H1 (cell line): Measurements from ENCODE around the gene COMP. TPM values are rescaled to one million over a fixed set of nuclear protein-coding genes. Genes with fewer than 3 reads are reported as not detected.

Experiments
- CTCF ChIA-PET: fragments of 300-600 bp; sonication (Branson Sonifier 250); formaldehyde crosslinking; loops from one replicate; lab custom pipeline; 2021; ENCODE audit not compliant: partially characterized antibody; lab: Charles Lee
- POLR2A ChIA-PET: fragments of 300-600 bp; sonication (Branson Sonifier 250); formaldehyde crosslinking; loops from one replicate; lab custom pipeline; 2021; ENCODE audit warnings: inconsistent platforms; ENCODE audit not compliant: partially characterized antibody; lab: Charles Lee
- DNase-seq, 2 experiments: peaks; one replicate each; pipeline versions ENCODE4 v3.0.0 to v3.0.0-alpha.2; 2010 to 2022; ENCODE audit warnings: low spot score in 2 of 2, low read depth in 1 of 2, mixed read lengths in 1 of 2
- FAIRE-seq: peaks from 2 replicates; lab custom pipeline; 2011; peaks lifted over from hg19 to GRCh38; lab: Jason Lieb, UNC
- H2AFZ ChIP-seq: 2 replicates; pipeline ENCODE4 v1.8.1; 2012; ENCODE audit warnings: low read length, inconsistent platforms
- H2AK5ac ChIP-seq: 2 replicates; pipeline ENCODE4 v1.6.1; 2013; ENCODE audit warnings: low read depth, low read length
- H2BK120ac ChIP-seq: replicated peaks from 2 replicates; pipeline ENCODE3; 2013; ENCODE audit warnings: low read depth, low read length, inconsistent platforms
- H2BK12ac ChIP-seq: 2 replicates; pipeline ENCODE4 v1.6.1; 2013; ENCODE audit warnings: low read depth, low read length
- H2BK15ac ChIP-seq: 2 replicates; pipeline ENCODE4 v1.6.1; 2013; ENCODE audit warnings: low read length
- H2BK20ac ChIP-seq: 2 replicates; pipeline ENCODE4 v1.6.1; 2013; ENCODE audit warnings: low read length
- H2BK5ac ChIP-seq: 2 replicates; pipeline ENCODE4 v1.6.1; 2013; ENCODE audit warnings: low read depth, low read length
- H3K14ac ChIP-seq: 2 replicates; pipeline ENCODE4 v1.6.1; 2013; ENCODE audit warnings: inconsistent platforms; ENCODE audit not compliant: insufficient read length
- H3K18ac ChIP-seq: 2 replicates; pipeline ENCODE4 v1.6.1; 2013; ENCODE audit warnings: low read length; ENCODE audit errors: extremely low read depth
- H3K23ac ChIP-seq: 2 replicates; pipeline ENCODE4 v1.6.1; 2013; ENCODE audit warnings: inconsistent platforms; ENCODE audit not compliant: insufficient read length
- H3K23me2 ChIP-seq: 2 replicates; pipeline ENCODE4 v1.6.1; 2013; ENCODE audit warnings: low read depth, low read length
- H3K27ac ChIP-seq: 2 replicates; pipeline ENCODE4 v1.6.1; 2011; ENCODE audit warnings: low read depth, low read length, inconsistent platforms
- H3K27me3 ChIP-seq, 4 experiments: replicated peaks in 1 of 4; 1 replicate in 1 of 4; 2 replicates in 3 of 4; pipeline versions ENCODE4 v1.6.1 to v1.8.1; 2011 to 2013; ENCODE audit warnings: low read length in 3 of 4, mild to moderate bottlenecking in 3 of 4, inconsistent platforms in 2 of 4, mixed read lengths in 2 of 4, moderate library complexity in 1 of 4; ENCODE audit not compliant: control insufficient read depth in 3 of 4, insufficient read depth in 3 of 4; ENCODE audit errors: extremely low read depth in 1 of 4
- H3K36me3 ChIP-seq, 4 experiments: 2 replicates each; pipeline versions ENCODE4 v1.6.1 to v1.8.1; 2011 to 2013; ENCODE audit warnings: mild to moderate bottlenecking in 4 of 4, low read length in 3 of 4, moderate library complexity in 2 of 4, control low read depth in 1 of 4, inconsistent platforms in 1 of 4; ENCODE audit not compliant: insufficient read depth in 4 of 4, control insufficient read depth in 2 of 4
- H3K4ac ChIP-seq: replicated peaks from 2 replicates; pipeline ENCODE3; 2013; ENCODE audit warnings: low read length, low read depth, mixed read lengths, inconsistent platforms; ENCODE audit not compliant: insufficient read length
- H3K4me1 ChIP-seq, 4 experiments: replicated peaks in 1 of 4; 1 replicate in 1 of 4; 2 replicates in 3 of 4; pipeline versions ENCODE4 v1.6.1 to v1.8.1; 2011 to 2013; ENCODE audit warnings: low read length in 3 of 4, inconsistent platforms in 2 of 4, mixed read lengths in 1 of 4; ENCODE audit not compliant: insufficient read depth in 4 of 4, control insufficient read depth in 3 of 4
- H3K4me2 ChIP-seq, 2 experiments: 2 replicates each; pipeline versions ENCODE4 v1.6.1 to v1.8.1; 2011 to 2013; ENCODE audit warnings: low read depth in 2 of 2, low read length in 2 of 2, control low read depth in 1 of 2, inconsistent platforms in 1 of 2, mild to moderate bottlenecking in 1 of 2; ENCODE audit not compliant: insufficient read depth in 1 of 2
- H3K4me3 ChIP-seq, 4 experiments: fragments of 200-600, 300-600 bp in 1 of 4; sonication (generic), shearing (Covaris generic), sonication (Bioruptor Twin) in 1 of 4; 2 replicates each; pipeline versions ENCODE4 v1.5.1 to v1.8.1; 2011 to 2016; ENCODE audit warnings: low read length in 4 of 4, low read depth in 3 of 4, control low read depth in 2 of 4, inconsistent platforms in 2 of 4, mild to moderate bottlenecking in 2 of 4, mixed read lengths in 1 of 4, moderate library complexity in 1 of 4; ENCODE audit not compliant: insufficient read depth in 2 of 4; ENCODE audit errors: extremely low read depth in 1 of 4
- H3K56ac ChIP-seq: replicated peaks from 2 replicates; pipeline ENCODE3; 2013; ENCODE audit warnings: low read depth, mild to moderate bottlenecking, mixed read lengths, low read length, inconsistent platforms; ENCODE audit not compliant: insufficient read length
- H3K79me1 ChIP-seq: 2 replicates; pipeline ENCODE4 v1.6.1; 2013; ENCODE audit warnings: low read depth, low read length, control low read depth
- H3K79me2 ChIP-seq, 2 experiments: 2 replicates each; pipeline versions ENCODE4 v1.6.1 to v1.8.1; 2012 to 2013; ENCODE audit warnings: low read length in 2 of 2, mild to moderate bottlenecking in 2 of 2, inconsistent platforms in 1 of 2; ENCODE audit not compliant: insufficient read depth in 2 of 2, control insufficient read depth in 1 of 2
- H3K9ac ChIP-seq, 4 experiments: replicated peaks in 1 of 4; 1 replicate in 1 of 4; 2 replicates in 3 of 4; pipeline versions ENCODE4 v1.6.1 to v1.8.1; 2011 to 2013; ENCODE audit warnings: low read depth in 3 of 4, low read length in 3 of 4, control low read depth in 2 of 4, mild to moderate bottlenecking in 2 of 4, moderate library complexity in 2 of 4, inconsistent platforms in 1 of 4; ENCODE audit errors: extremely low read depth in 1 of 4
- H3K9me3 ChIP-seq, 2 experiments: 2 replicates each; pipeline versions ENCODE4 v1.6.1 to v1.8.1; 2012 to 2013; ENCODE audit warnings: mild to moderate bottlenecking in 2 of 2, moderate library complexity in 2 of 2, control low read depth in 1 of 2, inconsistent platforms in 1 of 2, low read depth in 1 of 2, low read length in 1 of 2, mixed read lengths in 1 of 2; ENCODE audit not compliant: insufficient read depth in 2 of 2
- H4K20me1 ChIP-seq, 2 experiments: replicated peaks in 1 of 2; 2 replicates each; pipeline versions ENCODE3 to v1.8.1; 2011 to 2013; ENCODE audit warnings: inconsistent platforms in 2 of 2, low read length in 2 of 2, mild to moderate bottlenecking in 1 of 2; ENCODE audit not compliant: insufficient read depth in 2 of 2, control insufficient read depth in 1 of 2
- H4K5ac ChIP-seq: 2 replicates; pipeline ENCODE4 v1.6.1; 2013; ENCODE audit warnings: low read length, low read depth, mixed read lengths, inconsistent platforms; ENCODE audit not compliant: insufficient read length
- H4K8ac ChIP-seq: 2 replicates; pipeline ENCODE4 v1.8.0; 2013; ENCODE audit warnings: mild to moderate bottlenecking, moderate library complexity, low read length, inconsistent platforms; ENCODE audit not compliant: insufficient read depth; ENCODE audit errors: extremely low read depth
- H4K91ac ChIP-seq: replicated peaks from 2 replicates; pipeline ENCODE3; 2013; ENCODE audit warnings: low read length, mixed read lengths, inconsistent platforms; ENCODE audit not compliant: insufficient read length
- CBX5 ChIP-seq: fragments of 300-800, 300-1000 bp; sonication (generic); IDR thresholded peaks from 2 replicates; pipeline ENCODE4 v1.7.1; 2016; ENCODE audit warnings: antibody characterized with exemption, low read length, low read depth
- CTBP2 ChIP-seq: IDR thresholded peaks from 2 replicates; pipeline ENCODE4 v1.7.0; 2011; ENCODE audit warnings: borderline replicate concordance, mild to moderate bottlenecking, moderate library complexity, mixed read lengths, low read length; ENCODE audit not compliant: insufficient read depth, insufficient read length
- EZH2 ChIP-seq: fragments of 200-600 bp; sonication (generic); IDR thresholded peaks from 2 replicates; pipeline ENCODE4 v1.7.1; 2012; ENCODE audit warnings: low read depth, mild to moderate bottlenecking, moderate library complexity, low read length, inconsistent platforms; ENCODE audit not compliant: severe bottlenecking
- RFX5 ChIP-seq: IDR thresholded peaks from 2 replicates; pipeline ENCODE4 v1.6.1; 2011; ENCODE audit warnings: low read depth, low read length, improper control_type of control experiment, borderline replicate concordance
- SIX5 ChIP-seq: IDR thresholded peaks from 2 replicates; pipeline ENCODE4 v1.6.1; 2011; ENCODE audit warnings: mild to moderate bottlenecking, low read depth, low read length
- SP4 ChIP-seq: IDR thresholded peaks from 2 replicates; pipeline ENCODE4 v1.6.1; 2012; ENCODE audit warnings: low read length, inconsistent platforms
- WGBS, 2 experiments: shearing (Covaris generic) in 1 of 2; methylation state at CpG; one replicate each; pipeline versions ENCODE4 v1.1.6 to v1.1.7; 2013 to 2015; ENCODE audit warnings: low lambda C conversion rate in 2 of 2, mixed read lengths in 2 of 2, inconsistent platforms in 1 of 2, low coverage in 1 of 2, missing lambda C conversion rate in 1 of 2; ENCODE audit not compliant: insufficient replicate concordance in 2 of 2, insufficient coverage in 1 of 2, insufficient read length in 1 of 2; ENCODE audit errors: extremely low coverage in 1 of 2, missing lambda C conversion rate in 1 of 2; 5-methylcytosine and 5-hydroxymethylcytosine counted together
- polyA plus RNA-seq, 7 experiments: library from polyadenylated mRNA; depleted of rRNA in 3 of 7; stranded (reverse) in 5 of 7; unstranded in 2 of 7; fragments of >200 nt in 5 of 7; fragments of 200-250 nt in 2 of 7; gene quantifications; 1 replicate in 5 of 7; 2 replicates in 1 of 7; 4 replicates in 1 of 7; pipeline versions ENCODE4 v1.2.1 to v1.2.3, GENCODE V29; 2011 to 2013; ENCODE audit warnings: missing spikeins in 2 of 7, mixed read lengths in 2 of 7
- total RNA-seq: library from RNA; stranded (reverse); fragmentation: NEBNext Ultra II Directional; extraction: Animal tissue kit (Norgen Biotek cat#: 25700); gene quantifications from 2 replicates; pipeline ENCODE4 v1.2.1, GENCODE V29; 2021

COMP gene
- total and polyA plus RNA-seq, 2 of the 8 experiments (the other 6 are each of a cell fraction or from before 2014, with no cell fraction given): 0.17 TPM

DNA sequence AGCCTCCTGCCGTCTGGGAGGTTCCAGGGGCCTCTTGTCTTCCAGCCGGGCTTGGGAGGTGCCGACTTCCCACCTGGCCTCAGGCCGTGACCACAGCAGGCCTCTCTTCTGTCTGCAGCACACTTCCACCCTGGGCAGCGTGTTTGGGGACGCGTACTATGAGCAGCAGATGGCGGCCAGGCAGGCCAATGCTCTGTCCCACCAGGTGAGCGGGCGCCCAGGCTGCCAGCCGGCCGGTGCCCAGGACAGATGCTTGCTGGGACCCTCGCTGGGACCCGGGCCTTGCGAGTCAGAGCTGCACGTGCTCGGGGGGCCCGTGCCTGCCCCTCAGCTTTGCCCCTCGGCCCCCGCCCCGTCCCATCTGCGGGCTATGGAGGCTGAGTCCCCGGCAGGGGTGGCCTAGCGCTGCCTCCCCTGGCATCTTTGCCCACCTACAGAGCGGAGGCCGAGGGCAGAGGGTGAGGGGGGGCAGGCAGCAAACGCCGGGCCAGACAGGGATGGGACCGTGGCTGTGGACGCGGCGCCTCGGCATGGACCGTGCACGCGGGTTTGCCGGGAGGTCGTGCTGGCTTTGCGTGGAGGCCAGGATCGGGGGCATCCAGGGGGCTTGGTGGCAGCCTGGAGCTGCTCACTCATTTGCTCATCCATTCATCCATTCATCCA lies 16.2 kb downstream of the COMP start:
- no peak overlapping the region for H2AK5ac ChIP-seq
- no peak overlapping the region for H3K23ac ChIP-seq
- no peak for FAIRE-seq
- no peak overlapping the region for H2BK5ac ChIP-seq
- H4K20me1 ChIP-seq: peaks cover 11 to 38% of the 10 kb centered on the region in 2 experiments
- no peaks in the 10 kb centered on the region for H3K79me2 ChIP-seq
- H3K23me2 ChIP-seq: no peaks in the 10 kb centered on the region
- no peak overlapping the region for H2AFZ ChIP-seq
- no peak overlapping the region for H4K5ac ChIP-seq
- H3K36me3 ChIP-seq: no peaks in the 10 kb centered on the region
- H3K4ac ChIP-seq: no peak overlapping the region
- H3K18ac ChIP-seq: no peak overlapping the region
- H2BK15ac ChIP-seq: no peak overlapping the region
- H2BK120ac ChIP-seq: no peak overlapping the region
- no peaks in the 10 kb centered on the region for H3K79me1 ChIP-seq
- H4K91ac ChIP-seq: no peak overlapping the region
- H3K4me3 ChIP-seq: no peak overlapping the region
- H3K9ac ChIP-seq: no peak overlapping the region
- H4K8ac ChIP-seq: no peak overlapping the region
- no peak overlapping the region for H3K4me2 ChIP-seq
- CTCF ChIA-PET: interaction anchor here (0.8 to 10.9 kb wide), 6 partner anchors 28 to 305 kb away, joined by 3 to 132 read pairs (median 4); no protein-coding TSS in a partner anchor
- no peak overlapping the region for H3K27ac ChIP-seq
- H2BK12ac ChIP-seq: no peak overlapping the region
- H3K27me3 ChIP-seq: peaks cover 14 to 92% (median 79%) of the 10 kb centered on the region in 4 experiments
- H2BK20ac ChIP-seq: no peak overlapping the region
- POLR2A ChIA-PET: interaction anchor here (0.6 to 5.5 kb wide), 3 partner anchors 15 to 100 kb away, joined by 3 to 35 read pairs (median 5); no protein-coding TSS in a partner anchor
- TF ChIP-seq EZH2 (no peak), SP4 (no peak), SIX5 (no peak), CBX5 (no peak), RFX5 (no peak), CTBP2 (no peak)
- TF ChIP-seq, all 59 proteins: peak for 0
- H3K4me1 ChIP-seq: no peaks in the 10 kb centered on the region; a peak in 1 of 7 replicates
- H3K14ac ChIP-seq: no peak overlapping the region
- 90% methylated on average over 24 of the region's 40 CpGs; no CpG with 5 or more reads in 1 of the 2 experiments for WGBS, 2 experiments
- no peak for DNase-seq
- no peak overlapping the region for H3K56ac ChIP-seq
- no peaks in the 10 kb centered on the region for H3K9me3 ChIP-seq
